ENCODE results near the gene PPP1R12A.

GRCh38 chr12:79870916-79871315 lies 64.0 kb downstream of the PPP1R12A start:
- TF ChIP-seq POLR2AphosphoS5 (IDR thresholded peaks at IDR 0.05; ENCODE audit: low read depth, low read length) (no peak), TAF1 (IDR thresholded peaks at IDR 0.05; ENCODE audit: borderline replicate concordance, insufficient read depth, low read length) (no peak)

Data from PFSK-1 (cell line).